ENCODE measurements around the gene TRMT61A. TPM values are rescaled to one million over a fixed set of nuclear protein-coding genes. Genes with fewer than 3 reads are reported as not detected.
A peak's percentile ranks its signal among the peaks of the same experiment; 100 is the strongest.

TRMT61A gene
- total and polyA plus RNA-seq, 2 of the 13 experiments (the other 11 are each of a cell fraction or from before 2014, with no cell fraction given): 6.5 to 13.6 TPM

GRCh38 chr14:103518422-103519042 is 10.5 kb upstream of the TRMT61A start (continued):
- TF ChIP-seq ZNF850 (CRISPR knock-in tag; conservative IDR thresholded peaks at IDR 0.05) (no peak), SP4 (CRISPR knock-in tag; IDR thresholded peaks at IDR 0.05) (peak; percentile 46; the same call in 1 of the 2 replicates), RARA (CRISPR knock-in tag; IDR thresholded peaks at IDR 0.05) (0 out of 2 replicates have a peak, but pooled peaks have one; percentile 4), MAZ (IDR thresholded peaks at IDR 0.05; ENCODE audit: borderline replicate concordance, low read depth, low read length) (0 out of 2 replicates have a peak, but pooled peaks have one; percentile 17), MAZ (CRISPR knock-in tag; IDR thresholded peaks at IDR 0.05; ENCODE audit: low read depth) (0 out of 2 replicates have a peak, but pooled peaks have one; percentile 68), ZMAT3 (CRISPR knock-in tag; conservative IDR thresholded peaks at IDR 0.05) (peak; percentile 42; the same call in 1 of the 2 replicates), ZC3H4 (CRISPR knock-in tag; IDR thresholded peaks at IDR 0.05; ENCODE audit: borderline replicate concordance) (no peak), POLR2A (IDR thresholded peaks at IDR 0.05; ENCODE audit: insufficient read depth in 1 of 2, low read depth in 2 of 2, low read length in 2 of 2) (0 out of 4 replicates have a peak, but pooled peaks of 1 of the 2 experiments have one; percentile 34), GLI4 (CRISPR knock-in tag; IDR thresholded peaks at IDR 0.05; ENCODE audit: borderline replicate concordance) (no peak), TBX2 (CRISPR knock-in tag; IDR thresholded peaks at IDR 0.05; ENCODE audit: borderline replicate concordance) (peak; percentile 25; the same call in 1 of the 2 replicates), NR0B2 (CRISPR knock-in tag; IDR thresholded peaks at IDR 0.05) (no peak), SUZ12 (IDR thresholded peaks at IDR 0.05; ENCODE audit: low read depth, low read length) (no peak), ZNF274 (CRISPR knock-in tag; IDR thresholded peaks at IDR 0.05) (no peak), HINFP (CRISPR knock-in tag; IDR thresholded peaks at IDR 0.05; ENCODE audit: low read depth) (0 out of 2 replicates have a peak, but pooled peaks have one; percentile 12), BCL6 (CRISPR knock-in tag; IDR thresholded peaks at IDR 0.05) (no peak), ZSCAN21 (CRISPR knock-in tag; IDR thresholded peaks at IDR 0.05; ENCODE audit: borderline replicate concordance) (0 out of 2 replicates have a peak, but pooled peaks have one; percentile 47), SRY (CRISPR knock-in tag; IDR thresholded peaks at IDR 0.05) (0 out of 2 replicates have a peak, but pooled peaks have one; percentile 57), AFF4 (CRISPR knock-in tag; IDR thresholded peaks at IDR 0.05) (no peak), PREB (CRISPR knock-in tag; IDR thresholded peaks at IDR 0.05) (no peak), ZNF343 (CRISPR knock-in tag; IDR thresholded peaks at IDR 0.05) (no peak), AGO1 (IDR thresholded peaks at IDR 0.05; ENCODE audit: low read depth, low read length, poor library complexity, severe bottlenecking) (peak; percentile 87), RAD21 (CRISPR knock-in tag; IDR thresholded peaks at IDR 0.05) (peak; percentile 93)
